NCI-H524 treated with DMSO at 0.1 percent for 48 hours (cell line): ENCODE measurements around the gene TNFSF11.

ENCODE experiments used
- DNase-seq: peaks from one replicate; lab custom pipeline; 2025; lab: John Stamatoyannopoulos, UW

TNFSF11 gene

DNA sequence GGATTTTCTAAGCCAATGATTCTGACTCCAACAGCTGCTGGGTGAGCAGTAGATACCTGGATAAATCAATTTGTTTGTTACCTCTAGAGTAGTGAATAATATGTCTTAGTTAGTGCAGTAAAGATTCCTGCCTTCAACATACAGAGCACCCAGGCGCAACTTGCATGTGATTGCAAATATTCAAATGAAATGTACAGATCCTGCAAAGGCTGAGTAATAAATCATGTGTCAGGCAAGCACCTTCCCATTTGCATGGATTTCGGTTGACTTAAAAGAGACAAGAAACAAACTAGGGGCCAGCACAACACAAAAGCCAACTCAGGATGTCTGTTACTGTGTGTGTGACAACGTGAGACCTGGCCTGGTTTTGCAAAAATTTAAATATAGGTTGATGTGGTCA, 79.7 kb downstream of the TNFSF11 start:
- no peak for DNase-seq

DNA sequence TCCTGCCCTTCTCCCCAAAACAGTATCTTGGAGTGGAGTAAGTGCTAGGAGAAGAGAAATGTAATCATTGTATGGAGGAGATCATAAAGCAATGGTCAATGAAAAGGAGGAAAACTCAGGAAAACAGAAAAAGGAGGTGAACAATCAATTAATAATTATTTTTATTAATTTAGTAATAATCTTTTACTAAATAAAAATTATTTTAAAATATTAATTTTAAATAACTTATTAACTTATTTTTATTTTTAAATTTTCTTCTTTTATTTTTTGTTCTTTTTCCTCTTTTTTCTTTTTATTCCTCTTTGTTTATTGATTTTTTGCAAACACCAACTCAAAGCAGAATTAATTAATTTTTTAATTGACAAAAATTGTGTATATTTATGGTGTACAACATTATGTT, 80.3 kb downstream of the TNFSF11 start:
- DNase-seq: no peak

GRCh38 chr13:42654722-42655121, 80.8 kb downstream of the TNFSF11 start:
- DNase-seq: no peak

DNA sequence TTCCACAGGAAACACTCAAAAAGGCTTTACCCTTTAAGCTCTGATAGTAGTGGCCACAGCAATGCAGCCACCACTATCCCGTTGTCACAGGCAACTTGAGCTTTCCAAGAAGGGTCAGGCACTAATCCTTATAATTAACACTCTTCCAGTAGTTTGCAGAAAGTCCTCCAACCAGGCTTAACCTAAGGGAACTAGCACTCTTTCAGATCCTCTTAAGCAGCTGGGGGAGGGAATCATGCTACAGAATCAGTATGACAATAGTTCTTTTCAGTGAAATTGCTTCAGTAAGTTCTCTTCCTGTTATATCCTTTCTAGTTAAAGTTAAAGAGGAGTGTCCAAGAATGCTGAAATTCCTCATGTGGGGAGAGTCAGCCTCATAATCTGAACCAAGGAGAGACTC, 82.2 kb downstream of the TNFSF11 start:
- peak; percentile 79 for DNase-seq

GRCh38 chr13:42656958-42657357, 83.0 kb downstream of the TNFSF11 start:
- DNase-seq: peak; percentile 58
